ENCODE measurements around the gene GALNT18. TPM values are rescaled to one million over a fixed set of nuclear protein-coding genes. Genes with fewer than 3 reads are reported as not detected.
A peak's percentile ranks its signal among the peaks of the same experiment; 100 is the strongest.

GALNT18 gene
- total RNA-seq, 4 donors from 2014 or later: 3.5 to 31.4 (median 11.1) TPM

GRCh38 chr11:11618973-11619435 is 2.8 kb downstream of the GALNT18 start:
- H3K4me3 ChIP-seq: peak overlapping the region in 2 of 4 donors; percentile 3 to 52
- no peak for DNase-seq
- no peaks in the 10 kb centered on the region for H3K36me3 ChIP-seq
- H3K27me3 ChIP-seq: no peaks in the 10 kb centered on the region
- no peaks in the 10 kb centered on the region for H3K9me3 ChIP-seq
- no peak overlapping the region for H3K27ac ChIP-seq
- TF ChIP-seq POLR2A (IDR thresholded peaks at IDR 0.05): no peak
- peaks cover 0 to 21% (median 0%) of the 10 kb centered on the region in 4 donors for H3K4me1 ChIP-seq

GRCh38 chr11:11615086-11615485 is 6.7 kb downstream of the GALNT18 start:
- peaks cover 0 to 5% (median 0%) of the 10 kb centered on the region in 4 donors for H3K4me1 ChIP-seq
- DNase-seq: no peak
- H3K4me3 ChIP-seq: no peak overlapping the region
- no peak overlapping the region for H3K27ac ChIP-seq
- no peak for TF ChIP-seq CTCF (IDR thresholded peaks at IDR 0.05)
- H3K9me3 ChIP-seq: no peaks in the 10 kb centered on the region
- no peaks in the 10 kb centered on the region for H3K36me3 ChIP-seq
- H3K27me3 ChIP-seq: no peaks in the 10 kb centered on the region

GRCh38 chr11:11612439-11612838 is 9.4 kb downstream of the GALNT18 start:
- Histone ChIP-seq H3K27me3 (no peaks in the 10 kb centered on the region), H3K9me3 (no peaks in the 10 kb centered on the region), H3K4me3 (no peak overlapping the region), H3K4me1 (peaks cover 0 to 5% (median 0%) of the 10 kb centered on the region in 4 donors), H3K36me3 (no peaks in the 10 kb centered on the region), H3K27ac (no peak overlapping the region)
- DNase-seq: no peak
- TF ChIP-seq CTCF (IDR thresholded peaks at IDR 0.05): no peak
- no peak for TF ChIP-seq POLR2A (IDR thresholded peaks at IDR 0.05)

GRCh38 chr11:11611381-11611780 is 10.4 kb downstream of the GALNT18 start:
- no peak overlapping the region for H3K4me3 ChIP-seq
- H3K27me3 ChIP-seq: no peaks in the 10 kb centered on the region
- TF ChIP-seq CTCF (IDR thresholded peaks at IDR 0.05): no peak
- no peak for TF ChIP-seq POLR2A (IDR thresholded peaks at IDR 0.05)
- no peak for DNase-seq
- H3K4me1 ChIP-seq: peaks cover 0 to 5% (median 0%) of the 10 kb centered on the region in 4 donors
- H3K27ac ChIP-seq: no peak overlapping the region
- H3K36me3 ChIP-seq: no peaks in the 10 kb centered on the region
- H3K9me3 ChIP-seq: no peaks in the 10 kb centered on the region

- Histone ChIP-seq H3K4me3 (no peak overlapping the region), H3K36me3 (no peaks in the 10 kb centered on the region), H3K27ac (no peak overlapping the region), H3K27me3 (no peaks in the 10 kb centered on the region), H3K4me1 (peaks cover 0 to 5% (median 0%) of the 10 kb centered on the region in 4 donors), H3K9me3 (no peaks in the 10 kb centered on the region)
- DNase-seq: no peak
- TF ChIP-seq POLR2A (IDR thresholded peaks at IDR 0.05) (no peak), CTCF (IDR thresholded peaks at IDR 0.05) (no peak)
Observed at GRCh38 chr11:11608783-11609232, 13.0 kb downstream of the GALNT18 start.

GRCh38 chr11:11607772-11608171 is 14.0 kb downstream of the GALNT18 start:
- Histone ChIP-seq H3K36me3 (no peaks in the 10 kb centered on the region), H3K9me3 (no peaks in the 10 kb centered on the region), H3K27ac (no peak overlapping the region), H3K4me3 (no peak overlapping the region), H3K27me3 (no peaks in the 10 kb centered on the region), H3K4me1 (peaks cover 0 to 5% (median 0%) of the 10 kb centered on the region in 4 donors)
- TF ChIP-seq CTCF (IDR thresholded peaks at IDR 0.05): no peak
- TF ChIP-seq POLR2A (IDR thresholded peaks at IDR 0.05): no peak
- no peak for DNase-seq
